Measurements from ENCODE around the gene RGL3. TPM values are rescaled to one million over a fixed set of nuclear protein-coding genes. Genes with fewer than 3 reads are reported as not detected.

RGL3 gene
- total and polyA plus RNA-seq, 5 donors: 14.0 to 25.2 (median 14.8) TPM

DNA sequence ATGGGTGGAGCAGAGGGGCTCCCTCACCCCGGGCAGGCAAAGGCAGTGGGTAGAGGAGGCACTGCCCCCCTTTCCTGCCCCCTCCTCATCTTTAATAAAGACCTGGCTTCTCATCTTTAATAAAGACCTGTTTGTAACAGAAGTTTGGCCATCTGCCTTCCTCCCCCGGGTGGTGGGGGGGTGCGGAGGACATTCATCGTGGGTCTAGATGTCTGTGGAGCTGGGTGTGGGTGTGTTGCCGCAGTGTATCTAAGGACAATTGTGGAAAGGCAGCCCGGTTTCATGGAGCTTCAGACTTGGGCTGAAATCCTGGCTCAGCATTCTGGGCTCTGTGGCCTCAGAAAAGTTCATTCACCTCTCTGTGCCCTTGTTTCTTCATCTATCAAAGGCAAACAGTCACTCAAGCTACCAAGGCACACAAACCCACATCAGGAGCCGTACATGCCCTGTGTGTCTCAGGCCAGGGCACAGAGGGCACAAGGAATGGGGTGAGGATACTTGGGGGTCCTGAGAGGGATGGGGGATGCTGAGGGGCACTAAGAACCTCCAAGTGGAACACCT, 53.5 kb downstream of the RGL3 start:
- ATAC-seq (no peak), DNase-seq (peak in 1 of 3 donors; percentile 24)
- 60% methylated on average over 7 of the region's 7 CpGs for WGBS
- no peak overlapping the region for H3K27ac ChIP-seq (ENCODE audit: low read length)
- H3K27me3 ChIP-seq (ENCODE audit: control insufficient read depth, insufficient read depth): no peaks in the 10 kb centered on the region
- H3K4me3 ChIP-seq (ENCODE audit: low read length): no peak overlapping the region
- no peaks in the 10 kb centered on the region for H3K4me1 ChIP-seq (ENCODE audit: control insufficient read depth, insufficient read depth, low read length)
- intact Hi-C loops (cut with DNase I): no loop called here
- H3K9me3 ChIP-seq (ENCODE audit: control insufficient read depth, low read length): no peaks in the 10 kb centered on the region

DNA sequence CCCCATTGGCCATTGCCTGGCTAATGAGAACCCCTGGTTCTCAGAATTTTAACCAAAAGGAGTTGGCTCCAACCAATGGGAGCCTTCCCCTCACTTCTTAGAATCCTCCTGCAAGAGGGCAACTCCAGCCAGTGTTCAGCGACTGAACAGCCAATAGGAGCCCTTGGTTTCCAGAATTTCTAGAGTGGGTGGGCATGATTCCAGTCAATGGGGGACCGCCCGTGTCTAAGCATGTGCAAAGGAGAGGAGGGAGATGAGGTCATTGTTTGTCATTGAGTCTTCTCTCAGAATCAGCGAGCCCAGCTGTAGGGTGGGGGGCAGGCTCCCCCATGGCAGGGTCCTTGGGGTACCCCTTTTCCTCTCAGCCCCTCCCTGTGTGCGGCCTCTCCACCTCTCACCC, 54.2 kb downstream of the RGL3 start:
- Histone ChIP-seq H3K4me3 (ENCODE audit: low read length) (no peak overlapping the region), H3K27ac (ENCODE audit: low read length) (no peak overlapping the region), H3K27me3 (ENCODE audit: control insufficient read depth, insufficient read depth) (no peaks in the 10 kb centered on the region), H3K4me1 (ENCODE audit: control insufficient read depth, insufficient read depth, low read length) (no peaks in the 10 kb centered on the region), H3K9me3 (ENCODE audit: control insufficient read depth, low read length) (no peaks in the 10 kb centered on the region)
- ATAC-seq (no peak), DNase-seq (peak in 1 of 3 donors; percentile 49)
- intact Hi-C loops (cut with DNase I): no loop called here
- WGBS: 65% methylated on average over 5 of the region's 5 CpGs

DNA sequence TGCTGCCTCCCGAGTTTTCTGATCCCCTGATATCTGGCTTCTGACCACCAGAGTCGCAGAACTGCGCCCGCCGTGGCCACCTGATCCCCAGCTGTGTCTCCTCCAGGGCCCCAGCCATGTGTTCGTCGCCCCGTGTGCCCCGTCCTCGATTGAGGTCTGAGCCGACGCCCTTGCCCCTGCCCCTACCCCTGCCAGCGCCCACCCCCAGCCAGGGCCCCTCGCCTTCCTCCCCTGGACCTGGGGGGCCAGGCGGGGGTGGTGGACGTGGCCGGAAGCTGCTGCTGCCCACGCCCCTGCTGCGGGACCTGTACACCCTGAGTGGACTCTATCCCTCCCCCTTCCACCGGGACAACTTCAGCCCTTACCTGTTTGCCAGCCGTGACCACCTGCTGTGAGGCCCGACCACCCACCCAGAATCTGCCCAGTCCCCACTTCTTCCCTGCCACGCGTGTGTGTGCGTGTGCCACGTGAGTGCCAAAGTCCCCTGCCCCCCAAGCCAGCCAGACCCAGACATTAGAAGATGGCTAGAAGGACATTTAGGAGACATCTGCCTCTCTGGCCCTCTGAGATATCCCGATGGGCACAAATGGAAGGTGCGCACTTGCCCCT, 54.7 kb downstream of the RGL3 start:
- 93% methylated on average over 28 of the region's 28 CpGs for WGBS
- Histone ChIP-seq H3K4me1 (ENCODE audit: control insufficient read depth, insufficient read depth, low read length) (no peaks in the 10 kb centered on the region), H3K27ac (ENCODE audit: low read length) (no peak overlapping the region), H3K4me3 (ENCODE audit: low read length) (no peak overlapping the region), H3K9me3 (ENCODE audit: control insufficient read depth, low read length) (no peaks in the 10 kb centered on the region), H3K27me3 (ENCODE audit: control insufficient read depth, insufficient read depth) (no peaks in the 10 kb centered on the region)
- peak in 1 of 2 donors; percentile 8 for ATAC-seq
- intact Hi-C loops (cut with DNase I): no loop called here
- DNase-seq: peak in 1 of 3 donors; percentile 49

DNA sequence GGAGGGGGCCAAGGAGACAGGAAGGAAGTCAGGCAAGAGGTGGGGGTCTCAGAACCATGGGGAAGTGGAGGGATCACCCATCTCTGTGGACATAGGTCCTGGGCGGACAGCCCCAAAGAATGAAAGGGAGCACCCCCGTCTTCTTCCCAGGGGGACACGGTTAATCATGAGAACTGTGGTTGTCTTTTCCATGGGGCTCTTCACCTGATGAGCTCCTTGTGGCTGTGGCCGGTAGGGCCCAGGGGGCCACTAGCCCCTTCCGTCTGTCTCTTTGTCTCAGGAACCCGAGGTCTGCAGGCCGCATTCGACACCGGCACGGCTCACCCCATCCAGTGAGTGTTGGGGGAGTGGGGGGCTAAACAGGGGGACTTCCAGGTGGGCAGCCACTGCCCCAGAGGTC, 55.2 kb downstream of the RGL3 start:
- Histone ChIP-seq H3K4me3 (ENCODE audit: low read length) (no peak overlapping the region), H3K9me3 (ENCODE audit: control insufficient read depth, low read length) (no peaks in the 10 kb centered on the region), H3K27ac (ENCODE audit: low read length) (no peak overlapping the region), H3K27me3 (ENCODE audit: control insufficient read depth, insufficient read depth) (no peaks in the 10 kb centered on the region), H3K4me1 (ENCODE audit: control insufficient read depth, insufficient read depth, low read length) (no peaks in the 10 kb centered on the region)
- DNase-seq: peak in 1 of 3 donors; percentile 16
- ATAC-seq: no peak
- 90% methylated on average over 10 of the region's 10 CpGs for WGBS
- intact Hi-C loops (cut with DNase I): no loop called here

DNA sequence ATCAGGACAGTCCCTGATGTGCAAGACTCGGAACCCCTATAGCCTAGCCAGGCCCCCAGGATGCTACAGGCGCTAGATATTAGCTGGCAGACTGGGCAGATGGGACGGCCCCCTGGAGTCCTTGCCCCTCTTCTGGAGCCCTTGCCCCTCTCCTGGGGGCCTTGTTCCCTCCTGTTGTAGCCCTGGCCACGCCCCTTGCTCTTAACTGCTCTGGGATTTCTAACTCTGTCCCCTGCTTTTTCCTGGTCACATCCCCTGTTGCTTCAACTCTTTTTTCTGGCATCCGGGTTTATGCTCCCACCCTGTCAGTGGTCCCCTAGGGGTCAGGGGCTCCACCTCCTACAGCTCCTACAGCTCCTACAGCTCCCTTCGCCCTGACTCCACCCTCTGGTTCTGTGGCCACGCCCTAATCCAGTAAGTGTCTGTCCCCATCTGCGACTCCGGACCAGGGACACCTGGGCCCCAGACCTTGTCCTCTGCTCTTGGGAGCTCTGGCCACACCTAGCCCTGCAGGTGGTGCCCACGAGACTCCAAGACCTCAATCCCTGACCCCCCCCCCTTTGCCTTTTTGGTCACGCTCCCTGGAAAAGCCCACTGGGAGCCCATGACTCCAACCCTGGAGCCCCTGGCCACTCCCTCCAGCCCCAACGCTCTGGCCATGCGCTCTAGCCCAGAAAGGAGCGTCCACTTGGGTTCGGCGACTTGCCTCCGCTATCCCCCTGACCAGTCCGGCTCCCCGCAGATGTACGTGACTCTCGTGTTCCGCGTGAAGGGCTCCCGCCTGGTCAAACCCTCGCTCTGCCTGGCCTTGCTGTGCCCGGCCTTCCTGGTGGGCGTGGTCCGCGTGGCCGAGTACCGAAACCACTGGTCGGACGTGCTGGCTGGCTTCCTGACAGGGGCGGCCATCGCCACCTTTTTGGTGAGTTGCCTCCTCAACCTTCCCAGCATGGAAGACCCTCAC, 57.1 kb downstream of the RGL3 start:
- WGBS: 80% methylated on average over 35 of the region's 35 CpGs
- Histone ChIP-seq H3K27ac (ENCODE audit: low read length) (no peak overlapping the region), H3K4me1 (ENCODE audit: control insufficient read depth, insufficient read depth, low read length) (no peaks in the 10 kb centered on the region), H3K27me3 (ENCODE audit: control insufficient read depth, insufficient read depth) (no peaks in the 10 kb centered on the region), H3K9me3 (ENCODE audit: control insufficient read depth, low read length) (no peaks in the 10 kb centered on the region), H3K4me3 (ENCODE audit: low read length) (no peak overlapping the region)
- peak in 1 of 3 donors; percentile 53 for DNase-seq
- intact Hi-C loops (cut with DNase I): no loop called here
- no peak for ATAC-seq

DNA sequence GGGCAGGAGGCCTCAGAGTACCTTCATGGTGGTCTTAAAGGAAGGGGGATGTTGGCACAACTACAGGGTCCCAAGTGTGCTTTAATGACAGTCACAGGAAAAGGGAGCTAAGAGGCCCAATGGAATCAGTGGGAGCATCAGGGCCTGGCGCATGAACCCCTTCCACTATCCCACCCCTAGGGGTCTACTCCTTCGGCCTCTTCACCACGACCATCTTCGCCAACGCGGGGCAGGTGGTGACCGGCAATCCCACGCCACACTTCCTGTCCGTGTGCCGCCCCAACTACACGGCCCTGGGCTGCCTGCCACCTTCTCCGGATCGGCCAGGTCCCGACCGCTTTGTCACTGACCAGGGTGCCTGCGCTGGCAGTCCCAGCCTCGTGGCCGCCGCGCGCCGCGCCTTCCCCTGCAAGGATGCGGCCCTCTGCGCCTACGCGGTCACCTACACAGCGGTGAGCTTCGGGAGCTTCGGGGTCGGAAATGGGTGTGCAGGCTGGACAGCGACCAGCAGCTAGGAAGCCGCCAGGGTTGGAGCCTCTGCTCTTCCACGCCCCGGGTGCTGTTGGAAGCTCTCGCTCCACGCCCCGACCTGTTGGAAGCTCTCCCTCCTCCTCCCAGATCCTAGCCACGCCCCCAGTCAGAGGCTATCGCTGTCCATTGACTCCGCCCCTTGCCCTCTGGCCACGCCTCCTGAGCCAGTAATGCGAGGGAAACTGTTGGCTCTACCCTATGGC, 57.9 kb downstream of the RGL3 start:
- DNase-seq (peak; percentile 59 to 78 (median 73)), ATAC-seq (peak; percentile 41 to 47)
- H3K9me3 ChIP-seq (ENCODE audit: control insufficient read depth, low read length): no peaks in the 10 kb centered on the region
- peaks cover 4% of the 10 kb centered on the region for H3K4me1 ChIP-seq (ENCODE audit: control insufficient read depth, insufficient read depth, low read length)
- 59% methylated on average over 43 of the region's 43 CpGs for WGBS
- no peak overlapping the region for H3K4me3 ChIP-seq (ENCODE audit: low read length)
- no peaks in the 10 kb centered on the region for H3K27me3 ChIP-seq (ENCODE audit: control insufficient read depth, insufficient read depth)
- H3K27ac ChIP-seq (ENCODE audit: low read length): no peak overlapping the region
- intact Hi-C loops (cut with DNase I): no loop called here

DNA sequence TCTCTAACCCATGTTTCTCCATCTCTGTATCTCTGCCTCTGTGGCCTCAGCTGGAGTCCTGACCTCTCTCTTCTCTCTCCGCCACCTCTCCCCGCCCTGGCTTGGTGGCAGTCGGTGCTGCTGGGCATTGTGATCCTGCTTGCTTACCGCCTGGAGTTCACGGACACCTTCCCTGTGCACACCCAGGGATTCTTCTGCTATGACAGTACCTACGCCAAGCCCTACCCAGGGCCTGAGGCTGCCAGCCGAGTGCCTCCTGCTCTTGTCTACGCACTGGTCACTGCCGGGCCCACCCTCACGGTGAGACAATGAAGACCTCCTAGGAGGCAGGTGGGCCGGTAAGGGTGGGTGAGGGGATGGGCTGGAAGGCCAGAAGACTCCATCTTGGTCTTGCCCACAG, 59.7 kb downstream of the RGL3 start:
- intact Hi-C loops (cut with DNase I): no loop called here
- no peak for ATAC-seq
- H3K27me3 ChIP-seq (ENCODE audit: control insufficient read depth, insufficient read depth): no peaks in the 10 kb centered on the region
- DNase-seq: peak in 1 of 3 donors; percentile 47
- H3K9me3 ChIP-seq (ENCODE audit: control insufficient read depth, low read length): no peaks in the 10 kb centered on the region
- 89% methylated on average over 11 of the region's 11 CpGs for WGBS
- peaks cover 10% of the 10 kb centered on the region for H3K4me1 ChIP-seq (ENCODE audit: control insufficient read depth, insufficient read depth, low read length)
- no peak overlapping the region for H3K27ac ChIP-seq (ENCODE audit: low read length)
- H3K4me3 ChIP-seq (ENCODE audit: low read length): no peak overlapping the region

DNA sequence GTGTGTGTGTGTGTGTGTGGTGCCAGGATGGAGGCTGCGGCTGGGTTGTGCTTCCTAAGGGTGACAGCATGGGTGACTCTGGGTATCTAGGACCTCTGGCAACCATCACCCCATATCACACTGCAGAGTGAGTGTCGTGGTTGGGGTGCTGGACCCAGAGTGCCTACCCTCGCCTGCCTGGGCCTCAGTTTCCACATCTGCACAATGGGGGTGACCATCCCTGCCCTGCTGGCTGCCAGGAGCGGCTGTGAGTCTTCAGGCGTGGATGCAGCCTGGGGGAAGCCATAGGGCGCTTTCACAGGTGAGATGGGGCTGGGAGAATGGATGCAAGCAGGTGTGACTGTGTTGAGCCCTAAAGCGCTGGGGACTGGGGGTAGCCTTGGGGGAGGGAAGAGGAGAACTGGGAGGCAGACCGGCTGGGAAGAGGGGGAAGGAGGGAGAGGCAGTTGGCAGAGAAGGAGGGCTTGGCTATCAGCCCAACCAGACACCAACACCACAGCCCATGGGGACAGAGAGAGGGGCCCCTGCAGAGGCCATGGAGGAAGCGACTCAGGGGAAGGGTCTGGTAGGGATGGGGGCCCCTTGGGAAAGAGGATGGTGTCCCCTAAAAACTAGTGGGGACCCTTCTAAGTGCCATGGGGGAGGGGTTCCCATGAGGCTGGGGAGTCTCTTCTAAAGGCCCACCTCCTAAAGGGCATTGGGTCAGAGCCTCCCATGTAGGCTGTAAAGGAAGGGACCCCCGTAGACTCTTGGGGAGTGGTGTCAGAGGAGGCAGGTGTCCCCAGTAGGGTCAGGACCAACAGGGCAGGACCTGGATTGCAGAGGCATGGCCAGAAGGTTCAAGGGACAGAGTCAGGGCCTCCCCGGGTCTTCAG, 62.2 kb downstream of the RGL3 start:
- WGBS: 80% methylated on average over 11 of the region's 11 CpGs
- ATAC-seq: no peak
- intact Hi-C loops (cut with DNase I): no loop called here

DNA sequence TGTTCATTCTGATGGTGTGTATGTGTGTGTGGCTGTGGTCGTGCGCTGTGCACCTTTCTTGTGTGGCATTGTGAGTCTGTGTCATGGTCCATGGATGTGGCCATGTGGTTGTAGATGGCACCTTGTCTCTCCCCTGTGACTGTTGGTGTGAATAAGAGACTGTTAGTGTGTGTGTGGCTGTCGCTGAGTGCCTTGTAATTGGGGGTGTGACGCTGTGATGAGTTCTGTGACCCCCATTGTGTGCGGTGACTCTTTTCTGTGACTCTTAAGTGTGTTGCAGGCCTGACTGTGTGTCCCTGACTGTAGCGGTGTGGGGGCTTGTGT, 63.1 kb downstream of the RGL3 start:
- H3K27me3 ChIP-seq (ENCODE audit: control insufficient read depth, insufficient read depth): no peaks in the 10 kb centered on the region
- H3K4me3 ChIP-seq (ENCODE audit: low read length): peak overlapping the region; percentile 83
- no peak for ATAC-seq
- H3K27ac ChIP-seq (ENCODE audit: low read length): no peak overlapping the region
- no peaks in the 10 kb centered on the region for H3K9me3 ChIP-seq (ENCODE audit: control insufficient read depth, low read length)
- DNase-seq: no peak
- intact Hi-C loops (cut with DNase I): no loop called here
- WGBS: 81% methylated on average over 6 of the region's 6 CpGs
- peaks cover 10% of the 10 kb centered on the region for H3K4me1 ChIP-seq (ENCODE audit: control insufficient read depth, insufficient read depth, low read length)

More for the DNA sequence above, 62.2 kb downstream of the RGL3 start:
- H3K27ac ChIP-seq (ENCODE audit: low read length): no peak overlapping the region
- no peak overlapping the region for H3K4me3 ChIP-seq (ENCODE audit: low read length)
- DNase-seq: peak in 1 of 3 donors; percentile 58
- peaks cover 10% of the 10 kb centered on the region for H3K4me1 ChIP-seq (ENCODE audit: control insufficient read depth, insufficient read depth, low read length)
- no peaks in the 10 kb centered on the region for H3K27me3 ChIP-seq (ENCODE audit: control insufficient read depth, insufficient read depth)
- H3K9me3 ChIP-seq (ENCODE audit: control insufficient read depth, low read length): no peaks in the 10 kb centered on the region

Data from right cardiac atrium (tissue), 5 donors.